Endodermal cell (in vitro differentiated cells): ENCODE measurements around the gene RRP1. TPM values are rescaled to one million over a fixed set of nuclear protein-coding genes. Genes with fewer than 3 reads are reported as not detected.

ENCODE experiments used
- DNase-seq: peaks from one replicate; pipeline ENCODE4 v3.0.0-alpha.2; 2017
- H3K27ac ChIP-seq: 2 replicates; pipeline ENCODE4 v1.5.1; 2013; ENCODE audit warnings: mild to moderate bottlenecking, low read depth, low read length, moderate library complexity
- H3K27me3 ChIP-seq: 2 replicates; pipeline ENCODE4 v1.6.1; 2013; ENCODE audit warnings: mild to moderate bottlenecking, low read length, moderate library complexity; ENCODE audit not compliant: insufficient read depth, control insufficient read depth, poor library complexity, severe bottlenecking
- H3K36me3 ChIP-seq: 2 replicates; pipeline ENCODE4 v1.7.0; 2013; ENCODE audit warnings: mild to moderate bottlenecking, low read length, moderate library complexity; ENCODE audit not compliant: control insufficient read depth, insufficient read depth
- H3K4me1 ChIP-seq: one replicate; pipeline ENCODE4 v1.7.0; 2013; ENCODE audit warnings: low read length; ENCODE audit not compliant: control insufficient read depth, insufficient read depth
- H3K4me3 ChIP-seq: 2 replicates; pipeline ENCODE4 v1.5.1; 2013; ENCODE audit warnings: mild to moderate bottlenecking, low read length, moderate library complexity
- H3K9ac ChIP-seq: 2 replicates; pipeline ENCODE4 v1.6.1; 2013; ENCODE audit warnings: mild to moderate bottlenecking, low read length, moderate library complexity; ENCODE audit not compliant: poor library complexity, severe bottlenecking; ENCODE audit errors: extremely low read depth
- H3K9me3 ChIP-seq: 2 replicates; pipeline ENCODE4 v1.6.1; 2013; ENCODE audit warnings: mild to moderate bottlenecking, low read length, moderate library complexity; ENCODE audit not compliant: control insufficient read depth
- H3K27ac Mint-ChIP-seq: 2 replicates; pipeline ENCODE4 v1.8.0; 2020; ENCODE audit warnings: mixed read lengths
- H3K27me3 Mint-ChIP-seq: 2 replicates; pipeline ENCODE4 v1.8.0; 2021; ENCODE audit warnings: mild to moderate bottlenecking, mixed read lengths; ENCODE audit not compliant: insufficient read depth
- H3K36me3 Mint-ChIP-seq: 2 replicates; pipeline ENCODE4 v1.8.0; 2020; ENCODE audit warnings: low read depth, mixed read lengths
- H3K4me1 Mint-ChIP-seq: 2 replicates; pipeline ENCODE4 v1.8.0; 2020; ENCODE audit warnings: mixed read lengths
- H3K4me3 Mint-ChIP-seq: 2 replicates; pipeline ENCODE4 v1.8.0; 2020; ENCODE audit warnings: mild to moderate bottlenecking, moderate library complexity, mixed read lengths
- H3K9me3 Mint-ChIP-seq: 2 replicates; pipeline ENCODE4 v1.8.0; 2020; ENCODE audit warnings: mild to moderate bottlenecking, mixed read lengths
- CTCF ChIP-seq: fragments of 200-600 bp; sonication (generic); conservative IDR thresholded peaks from 2 replicates; pipeline ENCODE4 v1.5.0; 2021; ENCODE audit warnings: antibody characterized with exemption, mild to moderate bottlenecking
- WGBS, 2 experiments: methylation state at CpG; one replicate each; pipeline versions ENCODE4 v1.1.5 to v1.1.7; 2013; ENCODE audit warnings: missing lambda C conversion rate in 2 of 2, mixed read lengths in 1 of 2; ENCODE audit not compliant: insufficient coverage in 1 of 2, insufficient read length in 1 of 2; 5-methylcytosine and 5-hydroxymethylcytosine counted together
- total RNA-seq, 2 donors: library from RNA; stranded (reverse); fragmentation: NEBNext Ultra II Directional in 1 of 2; extraction: Animal tissue kit (Norgen Biotek cat#: 25700) in 1 of 2; gene quantifications; 2 replicates in 1 of 2; 3 replicates in 1 of 2; pipeline ENCODE4 v1.2.1, GENCODE V29; 2021

RRP1 gene
- total RNA-seq, 2 donors from 2014 or later, result 36.4 to 36.7 TPM

- H3K36me3 ChIP-seq, result no peaks in the 10 kb centered on the region
- H3K27me3 Mint-ChIP-seq, result no peaks in the 10 kb centered on the region
- no peak overlapping the region for H3K27ac ChIP-seq
- peaks cover 8% of the 10 kb centered on the region for H3K4me1 Mint-ChIP-seq
- peaks cover 4% of the 10 kb centered on the region for H3K36me3 Mint-ChIP-seq
- 93 to 100% methylated on average over 10 to 15 of the region's 15 CpGs for WGBS, 2 experiments
- no peak for TF ChIP-seq CTCF
- H3K27me3 ChIP-seq, result no peaks in the 10 kb centered on the region
- H3K9me3 Mint-ChIP-seq, result peaks cover 18% of the 10 kb centered on the region
- no peak overlapping the region for H3K9ac ChIP-seq
- DNase-seq, result no peak
- H3K9me3 ChIP-seq, result peaks cover 7% of the 10 kb centered on the region
- no peak overlapping the region for H3K27ac Mint-ChIP-seq
- no peak overlapping the region for H3K4me3 Mint-ChIP-seq
- no peak overlapping the region for H3K4me3 ChIP-seq
- peaks cover 4% of the 10 kb centered on the region for H3K4me1 ChIP-seq
Observed at GRCh38 chr21:43815991-43816390, 26.6 kb downstream of the RRP1 start.

DNA sequence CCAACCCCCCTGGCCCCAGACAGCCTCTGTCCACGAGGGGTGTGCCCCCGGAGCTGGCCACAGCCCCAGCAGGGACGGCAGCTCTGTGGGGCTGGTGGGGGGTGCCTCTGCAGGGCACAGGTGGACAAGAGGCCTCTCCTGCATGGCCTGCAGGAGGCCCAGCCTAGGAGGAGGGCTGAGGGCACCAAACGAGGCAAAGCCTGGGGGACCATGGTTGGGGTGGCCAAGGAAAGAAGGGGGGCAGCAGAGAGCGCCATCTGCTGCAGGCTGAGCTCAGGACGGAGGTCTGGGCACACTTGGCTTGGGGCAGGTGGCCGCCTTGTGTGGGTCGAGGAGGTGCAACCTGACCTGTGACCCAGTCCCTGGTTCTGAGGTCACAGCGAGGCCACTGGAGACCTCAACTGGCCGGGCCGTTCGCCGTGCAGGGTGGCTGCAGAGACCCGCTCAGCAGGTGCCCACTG lies 27.3 kb downstream of the RRP1 start:
- peaks cover 7% of the 10 kb centered on the region for H3K9me3 ChIP-seq
- no peaks in the 10 kb centered on the region for H3K27me3 Mint-ChIP-seq
- peak; percentile 46 for TF ChIP-seq CTCF
- DNase-seq, result peak; percentile 65
- peaks cover 8% of the 10 kb centered on the region for H3K4me1 Mint-ChIP-seq
- no peak overlapping the region for H3K9ac ChIP-seq
- 86 to 88% methylated on average over 4 to 14 of the region's 14 CpGs for WGBS, 2 experiments
- no peak overlapping the region for H3K27ac Mint-ChIP-seq
- H3K36me3 ChIP-seq, result no peaks in the 10 kb centered on the region
- H3K9me3 Mint-ChIP-seq, result peaks cover 20% of the 10 kb centered on the region
- H3K27ac ChIP-seq, result no peak overlapping the region
- H3K27me3 ChIP-seq, result no peaks in the 10 kb centered on the region
- H3K36me3 Mint-ChIP-seq, result peaks cover 4% of the 10 kb centered on the region
- H3K4me3 Mint-ChIP-seq, result no peak overlapping the region
- H3K4me1 ChIP-seq, result no peaks in the 10 kb centered on the region
- no peak overlapping the region for H3K4me3 ChIP-seq

- 89 to 91% methylated on average over 16 to 29 of the region's 29 CpGs for WGBS, 2 experiments
- peaks cover 8% of the 10 kb centered on the region for H3K4me1 Mint-ChIP-seq
- H3K27ac Mint-ChIP-seq, result no peak overlapping the region
- TF ChIP-seq CTCF, result no peak
- no peaks in the 10 kb centered on the region for H3K27me3 Mint-ChIP-seq
- H3K4me1 ChIP-seq, result no peaks in the 10 kb centered on the region
- no peak overlapping the region for H3K27ac ChIP-seq
- H3K9me3 ChIP-seq, result peaks cover 7% of the 10 kb centered on the region
- no peak overlapping the region for H3K9ac ChIP-seq
- H3K9me3 Mint-ChIP-seq, result peaks cover 20% of the 10 kb centered on the region
- no peaks in the 10 kb centered on the region for H3K36me3 ChIP-seq
- DNase-seq, result no peak
- H3K4me3 Mint-ChIP-seq, result no peak overlapping the region
- H3K4me3 ChIP-seq, result no peak overlapping the region
- H3K36me3 Mint-ChIP-seq, result peaks cover 4% of the 10 kb centered on the region
- H3K27me3 ChIP-seq, result no peaks in the 10 kb centered on the region
Observed at GRCh38 chr21:43817157-43818086, 28.0 kb downstream of the RRP1 start.
